Measurements from ENCODE around the gene JMJD8. TPM values are rescaled to one million over a fixed set of nuclear protein-coding genes. Genes with fewer than 3 reads are reported as not detected.

JMJD8 gene
- total and polyA plus RNA-seq, 9 of the 15 experiments (the other 6 are each of a cell fraction or from before 2014, with no cell fraction given): 1.2 to 50.6 (median 29.3) TPM

- in situ Hi-C loops (cut with MboI): no loop called here
- Histone ChIP-seq H3K9me3 (replicated peaks; ENCODE audit: control insufficient read depth, insufficient read depth, low read depth, low read length) (no peaks in the 10 kb centered on the region), H3K4me1 (replicated peaks in 1 of 2; ENCODE audit: control insufficient read depth in 2 of 2, insufficient read depth in 2 of 2, low read length in 2 of 2) (peaks cover 2 to 96% of the 10 kb centered on the region in 2 experiments; a peak in 4 of 5 replicates), H2AFZ (ENCODE audit: low read depth, low read length) (no peak overlapping the region), H4K20me1 (replicated peaks; ENCODE audit: control insufficient read depth, insufficient read depth, low read length) (no peaks in the 10 kb centered on the region), H3K4me3 (no peak overlapping the region), H3K4me2 (ENCODE audit: insufficient read depth, low read length) (no peak overlapping the region), H3K36me3 (ENCODE audit: control insufficient read depth, insufficient read depth, low read length) (no peaks in the 10 kb centered on the region), H3K9me1 (ENCODE audit: control insufficient read depth, insufficient read depth, low read length) (no peaks in the 10 kb centered on the region), H3K79me2 (ENCODE audit: control insufficient read depth, insufficient read depth, low read length) (no peaks in the 10 kb centered on the region; the same call in 2 of the 3 replicates), H3K27ac (ENCODE audit: extremely low read depth, low read depth, low read length) (no peak overlapping the region), H3K9ac (ENCODE audit: insufficient read depth in 1 of 2, low read depth in 2 of 2, low read length in 2 of 2) (peak overlapping the region in 1 of 2 experiments; percentile 53; a peak in 2 of 4 replicates), H3K27me3 (ENCODE audit: control insufficient read depth in 2 of 2, insufficient read depth in 2 of 2, low read length in 2 of 2) (no peaks in the 10 kb centered on the region)
- intact Hi-C loops (cut with micrococcal nuclease): loop anchor here (2.0 to 10.0 kb wide), 2 partner anchors 71 to 265 kb away; partner anchors contain the start of gene NME4
- BruUV-seq (replicated peaks): no TSS peak
- ChIA-PET POLR2A (interaction anchor here (0.6 to 1.4 kb wide), 3 partner anchors 9 to 71 kb away, joined by 3 to 6 read pairs (median 3); no protein-coding TSS in a partner anchor), CTCF (ENCODE audit: low intra/inter-chr PET ratio) (no interaction called here)
- 60% methylated on average over 10 of the region's 20 CpGs for WGBS (ENCODE audit: insufficient coverage, low coverage, missing lambda C conversion rate)
- no peak for DNase-seq (ENCODE audit: extremely low read depth in 1 of 4, low spot score in 3 of 4)
- FAIRE-seq: no peak
- TF ChIP-seq PTBP1 (IDR thresholded peaks at IDR 0.05; ENCODE audit: low read depth, low read length) (no peak), ETS2 (tag; IDR thresholded peaks at IDR 0.05; ENCODE audit: borderline replicate concordance, poor library complexity, severe bottlenecking) (no peak), ZKSCAN8 (CRISPR knock-in tag; IDR thresholded peaks at IDR 0.05) (no peak), DACH1 (IDR thresholded peaks at IDR 0.05; ENCODE audit: partially characterized antibody) (no peak), PCBP1 (IDR thresholded peaks at IDR 0.05; ENCODE audit: low read depth, low read length, poor library complexity, severe bottlenecking) (peak; percentile 16)
- no peak for ATAC-seq
Measured at GRCh38 chr16:659618-660017, 24.5 kb downstream of the JMJD8 start.

All from K562 (cell line).